Hindlimb muscle (tissue), 1 donor: Measurements from ENCODE around the gene SKIDA1. TPM values are rescaled to one million over a fixed set of nuclear protein-coding genes. Genes with fewer than 3 reads are reported as not detected.

Experiments
- DNase-seq: peaks from one replicate; pipeline ENCODE4 v3.0.0-alpha.2; 2013
- polyA plus RNA-seq: library from polyadenylated mRNA; unstranded; fragments of 120-200 nt; gene quantifications from one replicate; pipeline ENCODE4 v1.2.1, GENCODE V29; 2013; ENCODE audit not compliant: insufficient read length

Gene SKIDA1
- polyA plus RNA-seq, 1 donor = 2.2 TPM

- no peak for DNase-seq
Observed at GRCh38 chr10:21475393-21475792, 50.1 kb downstream of the SKIDA1 start.

DNA sequence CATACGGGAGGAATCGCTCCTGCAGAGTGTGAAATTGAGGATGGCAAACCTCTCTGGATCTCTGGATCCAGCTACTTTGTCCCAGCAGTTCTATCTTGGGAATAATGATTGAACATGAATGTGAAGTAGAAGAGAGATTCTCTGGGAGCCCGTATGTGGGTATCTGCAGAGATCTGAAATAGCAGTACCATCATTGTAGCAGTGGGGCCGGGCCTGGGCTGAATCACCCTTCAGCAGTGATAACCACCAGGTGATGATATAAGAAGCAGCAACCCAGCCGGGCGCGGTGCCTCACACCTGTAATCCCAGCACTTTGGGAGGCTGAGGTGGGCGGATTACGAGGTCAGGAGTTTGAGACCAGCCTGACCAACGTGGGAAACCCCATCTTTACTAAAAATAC is 51.9 kb downstream of the SKIDA1 start:
- DNase-seq = no peak

- DNase-seq = no peak
Observed at GRCh38 chr10:21473135-21473534, 52.3 kb downstream of the SKIDA1 start.

DNA sequence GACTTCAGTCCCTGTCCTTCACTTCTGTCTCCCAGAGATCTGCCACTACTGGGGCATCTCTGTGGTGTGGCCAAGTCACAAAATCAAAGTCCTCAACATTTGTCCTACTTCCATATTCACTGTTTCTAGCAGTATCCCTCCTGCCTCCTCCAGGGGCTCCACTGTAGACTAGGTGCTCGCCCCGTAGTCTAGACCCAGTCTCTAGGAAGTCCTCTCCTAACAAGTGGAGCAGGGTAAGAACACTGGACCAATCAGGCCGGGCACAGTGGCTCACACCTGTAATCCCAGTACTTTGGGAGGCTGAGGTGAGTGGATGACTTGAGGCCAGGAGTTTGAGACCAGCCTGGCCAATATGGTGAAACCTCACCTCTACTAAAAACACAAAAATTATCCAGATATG is 57.4 kb downstream of the SKIDA1 start:
- no peak for DNase-seq

DNA sequence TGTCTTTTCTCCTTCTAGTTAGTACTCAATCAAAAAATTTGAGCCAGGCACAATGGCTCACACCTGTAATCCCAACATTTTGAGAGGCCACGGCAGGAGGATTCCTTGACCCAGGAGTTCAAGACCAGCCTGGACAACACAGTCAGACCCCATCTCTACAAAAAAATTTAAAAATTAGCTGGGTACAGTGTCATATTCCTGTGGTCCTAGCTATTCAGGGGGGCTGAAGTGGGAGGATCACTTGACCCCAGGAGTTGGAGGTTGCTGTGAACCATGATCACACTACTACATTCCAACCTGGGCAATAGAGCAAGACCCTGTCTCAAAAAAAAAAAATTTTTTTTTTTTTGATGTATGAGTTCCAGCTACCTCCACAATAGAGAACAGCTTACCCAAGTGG is 57.8 kb downstream of the SKIDA1 start:
- DNase-seq = no peak

GRCh38 chr10:21464134-21464533 is 61.3 kb downstream of the SKIDA1 start:
- DNase-seq = no peak

Other genes starting within 250 kb of the SKIDA1 start
- gene MLLT10, start 8.6 kb upstream of the SKIDA1 start, polyA plus RNA-seq = 27.0 TPM